SK-N-SH (cell line): ENCODE data around the gene AHNAK.

ENCODE experiments used
- CTCF ChIP-seq: fragments of 200-600 bp; sonication (generic); IDR thresholded peaks from 2 replicates; pipeline ENCODE4 v1.6.1; 2017; ENCODE audit warnings: antibody characterized with exemption, mild to moderate bottlenecking, moderate library complexity
- ELF1 ChIP-seq: IDR thresholded peaks from 2 replicates; pipeline ENCODE4 v1.4.0; 2012
- EP300 ChIP-seq, 2 experiments: IDR thresholded peaks; 2 replicates each; pipeline versions ENCODE4 v1.4.0 to v1.6.1; 2012; ENCODE audit warnings: borderline replicate concordance in 1 of 2, low read depth in 1 of 2, low read length in 1 of 2
- GABPA ChIP-seq: IDR thresholded peaks from 2 replicates; pipeline ENCODE4 v1.4.0; 2012; ENCODE audit warnings: low read depth, mild to moderate bottlenecking
- GATA2 ChIP-seq: sonication (generic); formaldehyde crosslinking; IDR thresholded peaks from 2 replicates; pipeline ENCODE4 v1.5.0; 2020; ENCODE audit warnings: mild to moderate bottlenecking, missing genetic modification reagents
- POLR2AphosphoS5 ChIP-seq: IDR thresholded peaks from 2 replicates; pipeline ENCODE4 v1.6.1; 2012; ENCODE audit warnings: low read depth, low read length
- SIN3A ChIP-seq: IDR thresholded peaks from 2 replicates; pipeline ENCODE4 v1.6.1; 2012; ENCODE audit warnings: low read depth, mild to moderate bottlenecking, low read length, moderate library complexity, borderline replicate concordance
- TAF1 ChIP-seq: IDR thresholded peaks from 2 replicates; pipeline ENCODE4 v1.6.1; 2012; ENCODE audit warnings: low read depth, mild to moderate bottlenecking, low read length, moderate library complexity, borderline replicate concordance
- TCF12 ChIP-seq: IDR thresholded peaks from 2 replicates; pipeline ENCODE4 v1.4.0; 2012
- YY1 ChIP-seq: IDR thresholded peaks from 2 replicates; pipeline ENCODE4 v1.4.0; 2012; ENCODE audit warnings: low read depth, mild to moderate bottlenecking
- ZBTB33 ChIP-seq: IDR thresholded peaks from 2 replicates; pipeline ENCODE4 v1.4.0; 2012; ENCODE audit warnings: low read depth, borderline replicate concordance
- TF ChIP-seq, protein P1 (sequence below): IDR thresholded peaks from 2 replicates; pipeline ENCODE4 v1.4.0; 2012; ENCODE audit warnings: low read depth
- TF ChIP-seq, protein P2 (sequence below): IDR thresholded peaks from 2 replicates; pipeline ENCODE4; 2012

GRCh38 chr11:62466444-62466843 lies 80.2 kb downstream of the AHNAK start:
- TF ChIP-seq CTCF, result no peak
- TF ChIP-seq TCF12, result no peak
- no peak for TF ChIP-seq SIN3A
- TF ChIP-seq YY1, result no peak
- TF ChIP-seq TAF1, result no peak
- TF ChIP-seq EP300 (IDR thresholded peaks at IDR 0.05; ENCODE audit: borderline replicate concordance in 1 of 2, low read depth in 1 of 2, low read length in 1 of 2), result no peak
- TF ChIP-seq GABPA, result no peak
- no peak for TF ChIP-seq ZBTB33
- TF ChIP-seq, protein P1, sequence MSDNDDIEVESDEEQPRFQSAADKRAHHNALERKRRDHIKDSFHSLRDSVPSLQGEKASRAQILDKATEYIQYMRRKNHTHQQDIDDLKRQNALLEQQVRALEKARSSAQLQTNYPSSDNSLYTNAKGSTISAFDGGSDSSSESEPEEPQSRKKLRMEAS, result no peak
- TF ChIP-seq, protein P2, sequence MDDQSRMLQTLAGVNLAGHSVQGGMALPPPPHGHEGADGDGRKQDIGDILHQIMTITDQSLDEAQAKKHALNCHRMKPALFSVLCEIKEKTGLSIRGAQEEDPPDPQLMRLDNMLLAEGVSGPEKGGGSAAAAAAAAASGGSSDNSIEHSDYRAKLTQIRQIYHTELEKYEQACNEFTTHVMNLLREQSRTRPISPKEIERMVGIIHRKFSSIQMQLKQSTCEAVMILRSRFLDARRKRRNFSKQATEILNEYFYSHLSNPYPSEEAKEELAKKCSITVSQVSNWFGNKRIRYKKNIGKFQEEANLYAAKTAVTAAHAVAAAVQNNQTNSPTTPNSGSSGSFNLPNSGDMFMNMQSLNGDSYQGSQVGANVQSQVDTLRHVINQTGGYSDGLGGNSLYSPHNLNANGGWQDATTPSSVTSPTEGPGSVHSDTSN, result 0 out of 2 replicates have a peak, but pooled peaks have one; percentile 7
- no peak for TF ChIP-seq GATA2 (CRISPR knock-in tag)
- no peak for TF ChIP-seq POLR2AphosphoS5
- no peak for TF ChIP-seq ELF1
